SU-DHL-6 (cell line): Measurements from ENCODE around the gene CDK11A.
"Not testable (repeated sequence)": the region's sequence is repeated elsewhere in the genome, so short reads cannot be mapped to it uniquely, and the experiment has no call there.

Experiments used
- H2AFZ ChIP-seq: fragments of 200-600 bp; sonication (generic); 2 replicates; pipeline ENCODE4 v1.6.1; 2014; ENCODE audit warnings: low read depth, mild to moderate bottlenecking, moderate library complexity, mixed read lengths, antibody characterized with exemption, low read length; ENCODE audit not compliant: severe bottlenecking
- H3F3A ChIP-seq: fragments of 200-600 bp; shearing (Covaris generic); 2 replicates; pipeline ENCODE4 v1.6.0; 2016; ENCODE audit warnings: antibody characterized with exemption, mild to moderate bottlenecking; ENCODE audit not compliant: insufficient read depth
- H3K27ac ChIP-seq: fragments of 200-600 bp; sonication (generic); 2 replicates; pipeline ENCODE4 v1.5.1; 2016; ENCODE audit warnings: low read depth, mild to moderate bottlenecking, low read length, moderate library complexity, mixed read lengths
- H3K27me3 ChIP-seq: fragments of 200-600 bp; sonication (generic), shearing (Covaris generic); 2 replicates; pipeline ENCODE4 v1.6.0; 2014; ENCODE audit warnings: mild to moderate bottlenecking, low read length
- H3K36me3 ChIP-seq: fragments of 200-600 bp; sonication (generic); 2 replicates; pipeline ENCODE4 v1.6.1; 2014; ENCODE audit warnings: mild to moderate bottlenecking, low read length, mixed read lengths
- H3K4me2 ChIP-seq: fragments of 300-600, 200-600 bp; shearing (Covaris generic), sonication (generic); 2 replicates; pipeline ENCODE4 v1.6.0; 2014; ENCODE audit warnings: low read length, low read depth, mild to moderate bottlenecking; ENCODE audit not compliant: poor library complexity, severe bottlenecking
- H3K4me3 ChIP-seq: fragments of 200-600 bp; sonication (generic); 2 replicates; pipeline ENCODE4 v1.5.1; 2014; ENCODE audit warnings: antibody characterized with exemption, low read length, mild to moderate bottlenecking, mixed read lengths; ENCODE audit not compliant: insufficient read depth, poor library complexity, severe bottlenecking
- H3K79me2 ChIP-seq: fragments of 200-600 bp; sonication (generic); 2 replicates; pipeline ENCODE4 v1.6.1; 2014; ENCODE audit warnings: mild to moderate bottlenecking, low read length, moderate library complexity; ENCODE audit not compliant: insufficient read depth
- H3K9ac ChIP-seq: fragments of 200-600 bp; sonication (generic); 2 replicates; pipeline ENCODE4 v1.7.0; 2014; ENCODE audit warnings: mild to moderate bottlenecking, low read length
- H3K9me2 ChIP-seq: fragments of 200-600 bp; sonication (generic); replicated peaks from 2 replicates; pipeline ENCODE4 v1.6.1; 2014; ENCODE audit warnings: low read length; ENCODE audit not compliant: insufficient read depth
- H3K9me3 ChIP-seq: fragments of 200-600 bp; sonication (generic); 2 replicates; pipeline ENCODE4 v1.6.1; 2014; ENCODE audit warnings: low read length, mixed read lengths; ENCODE audit not compliant: insufficient read depth
- H4K20me1 ChIP-seq: fragments of 200-600 bp; sonication (generic); 2 replicates; pipeline ENCODE4 v1.6.1; 2014; ENCODE audit warnings: low read depth, mild to moderate bottlenecking, antibody characterized with exemption, low read length, moderate library complexity, mixed read lengths
- EZH2phosphoT487 ChIP-seq: fragments of 200-600 bp; sonication (generic), shearing (Covaris generic); conservative IDR thresholded peaks from 2 replicates; pipeline ENCODE4 v1.6.1; 2018; ENCODE audit warnings: mild to moderate bottlenecking, antibody characterized with exemption, low read length, moderate library complexity, mixed read lengths

Gene CDK11A

DNA sequence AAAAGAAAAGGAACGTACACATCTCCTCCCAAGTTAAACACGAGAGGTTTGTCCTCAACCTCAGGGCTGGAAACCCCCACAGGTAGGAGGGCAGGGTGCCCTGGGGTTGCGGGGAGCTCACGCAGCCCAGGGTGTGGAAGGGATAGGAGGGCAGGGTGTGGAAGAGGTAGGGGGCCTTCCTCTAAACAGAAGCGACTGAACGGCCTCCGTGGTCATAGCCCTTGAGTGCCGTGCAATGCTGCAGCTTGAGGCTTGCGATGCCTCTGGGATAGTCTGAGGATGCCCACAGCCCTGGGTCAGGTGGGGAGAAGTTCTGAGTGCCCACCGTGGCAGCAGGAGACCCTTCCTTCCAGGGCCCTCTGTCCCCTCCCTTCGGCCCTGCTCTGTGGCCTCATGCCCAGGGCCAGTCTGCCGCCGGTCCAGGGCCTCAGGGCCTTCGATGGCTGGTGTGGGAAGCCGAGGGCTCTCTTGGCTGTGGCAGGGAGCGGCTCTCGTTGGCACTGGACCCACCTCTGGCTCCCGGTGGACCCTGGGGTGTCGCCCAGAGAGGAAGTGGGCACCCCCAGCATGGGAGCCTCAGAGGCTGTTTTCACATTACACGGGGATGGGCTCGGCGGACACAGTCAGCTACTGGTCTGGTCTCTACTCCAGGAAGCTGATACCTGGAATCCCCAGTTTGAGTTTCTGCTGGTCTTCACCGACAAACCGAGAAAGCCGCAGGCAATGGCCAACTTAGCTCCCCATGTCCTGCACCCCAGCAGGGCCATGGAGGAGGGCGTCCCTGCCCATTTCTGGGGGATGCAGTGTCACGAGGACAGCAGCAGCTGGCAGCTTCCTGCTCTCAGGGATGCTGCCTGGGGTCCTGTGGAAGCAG is 59.0 kb downstream of the CDK11A start:
- H4K20me1 ChIP-seq = no peaks in the 10 kb centered on the region
- H2AFZ ChIP-seq = no peak overlapping the region
- H3K9ac ChIP-seq = no peak overlapping the region
- no peaks in the 10 kb centered on the region for H3F3A ChIP-seq
- H3K27me3 ChIP-seq = no peaks in the 10 kb centered on the region
- no peaks in the 10 kb centered on the region for H3K79me2 ChIP-seq
- no peak overlapping the region for H3K4me2 ChIP-seq
- no peaks in the 10 kb centered on the region for H3K9me3 ChIP-seq
- H3K4me3 ChIP-seq = no peak overlapping the region
- H3K9me2 ChIP-seq = no peaks in the 10 kb centered on the region
- no peaks in the 10 kb centered on the region for H3K36me3 ChIP-seq
- H3K27ac ChIP-seq = no peak overlapping the region
- no peak for TF ChIP-seq EZH2phosphoT487

DNA sequence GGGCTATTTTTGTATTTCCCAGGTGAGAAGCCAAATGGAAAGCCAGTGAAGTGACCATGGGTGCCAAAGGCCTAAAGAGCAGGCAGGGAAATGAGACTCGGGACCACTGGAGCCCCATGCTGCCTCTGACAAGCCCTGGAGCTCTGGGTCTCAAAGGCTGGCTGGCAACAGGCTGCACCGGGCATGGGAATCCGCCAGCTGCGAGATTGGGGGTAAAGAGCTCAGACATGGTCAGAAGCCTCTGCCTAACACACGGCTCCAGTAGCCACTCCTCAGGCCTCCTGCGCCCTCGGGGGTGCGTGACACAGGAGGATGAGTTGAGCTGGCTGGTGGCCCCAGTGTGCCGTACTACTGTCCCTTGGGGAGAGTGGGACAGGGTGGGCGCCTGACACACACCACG is 59.8 kb downstream of the CDK11A start:
- not testable (repeated sequence) for H3K4me3 ChIP-seq, H3K9ac ChIP-seq

DNA sequence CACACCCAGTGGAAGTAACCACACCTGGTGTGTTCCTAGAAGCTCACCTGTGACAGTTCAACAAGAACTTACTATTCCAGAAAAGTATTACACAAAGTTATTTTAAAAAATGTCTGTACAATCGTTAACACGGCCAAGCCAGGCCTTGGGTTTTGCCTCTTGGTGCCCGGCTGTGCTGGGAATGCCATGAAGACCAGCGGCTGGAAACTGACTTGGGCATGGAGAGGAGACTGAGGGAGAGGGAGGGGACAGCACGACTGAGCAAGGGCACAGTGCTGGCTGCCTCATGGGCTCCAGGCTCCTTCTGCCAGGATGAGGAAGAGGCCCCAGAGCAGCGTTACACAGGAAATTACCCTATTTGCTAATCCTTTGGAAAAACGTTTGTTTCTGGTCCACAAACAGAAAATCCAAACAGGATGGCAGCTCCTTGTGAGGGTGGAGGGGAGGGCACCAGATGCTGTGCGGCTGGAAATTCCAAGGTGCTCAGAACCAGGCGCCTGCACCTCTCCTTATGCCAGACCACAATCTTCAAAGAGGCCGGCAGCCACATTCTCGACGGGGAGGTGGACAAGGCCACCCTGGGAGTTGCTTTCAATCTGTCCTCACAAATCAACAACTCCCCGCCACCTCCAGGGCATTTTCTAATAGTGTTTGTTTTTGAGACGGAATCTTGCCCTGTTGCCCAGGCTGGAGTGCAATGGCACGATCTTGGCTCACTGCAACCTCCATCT is 61.2 kb downstream of the CDK11A start:
- not testable (repeated sequence) for H3K27me3 ChIP-seq, H3K79me2 ChIP-seq, H4K20me1 ChIP-seq, H3K9me3 ChIP-seq, H3K4me3 ChIP-seq, H3K27ac ChIP-seq, H2AFZ ChIP-seq, H3K9ac ChIP-seq, H3K36me3 ChIP-seq, H3K4me2 ChIP-seq, H3F3A ChIP-seq, H3K9me2 ChIP-seq

More for the DNA sequence above, 59.8 kb downstream of the CDK11A start:
- H3K79me2 ChIP-seq, H3K36me3 ChIP-seq, H4K20me1 ChIP-seq, H3K4me2 ChIP-seq, H3F3A ChIP-seq, H3K9me2 ChIP-seq, H3K9me3 ChIP-seq, H3K27me3 ChIP-seq, H3K27ac ChIP-seq, H2AFZ ChIP-seq: not testable (repeated sequence)

DNA sequence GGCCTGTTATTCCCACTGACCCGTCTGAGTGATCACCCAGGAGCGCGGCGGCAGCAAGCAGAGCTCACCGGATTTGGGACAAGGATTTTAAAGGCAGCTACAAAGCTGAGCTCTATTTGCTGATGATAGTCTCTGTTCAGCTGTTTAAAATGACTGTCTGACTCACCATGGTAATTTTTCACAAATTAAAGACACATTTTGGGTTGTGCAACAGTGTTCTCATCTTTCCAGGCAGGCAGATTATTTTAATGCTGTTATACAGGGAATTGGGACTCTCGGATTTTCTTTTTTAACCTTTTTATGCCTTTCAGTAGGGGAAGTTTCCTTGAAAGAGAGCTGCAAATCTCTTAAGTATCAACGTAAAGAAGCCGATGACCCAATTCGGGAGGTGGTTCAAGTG is 61.8 kb downstream of the CDK11A start:
- H3K4me3 ChIP-seq = not testable (repeated sequence)

DNA sequence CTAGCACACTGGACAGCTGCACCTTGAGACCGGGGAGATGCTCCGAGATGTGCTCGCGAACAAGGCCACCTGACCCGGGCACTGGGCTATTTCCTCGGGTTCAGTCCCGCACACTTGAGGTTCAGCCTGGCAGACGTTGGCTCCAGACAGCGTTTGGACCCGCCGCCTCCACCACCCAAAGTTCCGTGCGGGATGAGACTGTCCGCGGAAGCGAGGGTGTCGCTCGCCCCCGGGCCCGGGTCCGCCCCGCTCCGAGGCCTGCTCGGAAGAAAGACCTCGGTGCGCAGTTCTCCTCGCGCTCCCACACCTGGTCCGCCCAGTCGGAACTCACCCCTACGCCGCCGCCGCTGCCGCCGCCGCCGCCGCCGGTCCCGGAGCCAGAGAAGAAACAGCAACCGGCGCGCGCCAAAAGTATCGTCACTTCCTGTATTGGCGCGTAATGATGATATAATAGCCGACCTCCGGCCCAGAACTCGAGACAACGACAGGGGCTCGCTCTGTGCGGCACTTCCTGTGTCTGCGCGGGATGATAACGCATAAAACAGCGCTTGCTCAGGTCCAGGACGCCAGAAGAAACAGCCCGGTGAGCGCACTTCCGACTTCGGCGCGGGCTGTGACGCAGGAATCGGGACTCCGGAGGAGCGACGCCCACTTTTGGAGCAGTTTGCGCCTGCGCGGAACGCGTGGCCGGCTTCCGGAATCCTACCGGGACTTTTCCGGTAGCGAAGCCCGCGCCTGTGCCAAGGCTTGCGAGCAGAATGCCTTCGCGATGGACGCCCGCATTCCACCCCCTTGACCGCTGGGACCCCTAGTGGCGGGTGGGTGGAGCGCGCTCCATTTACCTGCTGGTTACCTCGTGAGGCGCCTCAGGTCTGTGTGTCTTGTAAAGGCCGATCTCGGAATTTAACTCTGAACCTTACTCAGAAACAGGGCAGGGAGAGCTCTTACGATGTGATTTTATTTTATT is 65.3 kb downstream of the CDK11A start, which contains the start of gene CDK11B:
CDK11B (minus strand) TSS at position 422 of the 967 bp plus-strand sequence. CDS start 1,519 bp downstream, outside the sequence.
- not testable (repeated sequence) for H3K36me3 ChIP-seq, H4K20me1 ChIP-seq, H3F3A ChIP-seq, H3K9me3 ChIP-seq, H3K9me2 ChIP-seq, H3K27me3 ChIP-seq
- Histone ChIP-seq H3K79me2 (0 out of 2 replicates have a peak, but pooled peaks cover 11% of the 10 kb centered on the region), H3K9ac (peak within 1 kb of the TSS; percentile 80), H3K4me2 (peak within 1 kb of the TSS; percentile 39), H2AFZ (peak within 1 kb of the TSS; percentile 76), H3K27ac (peak within 1 kb of the TSS; percentile 89), H3K4me3 (peak within 1 kb of the TSS; percentile 73)

More for the DNA sequence above, 61.8 kb downstream of the CDK11A start:
- not testable (repeated sequence) for H3K27ac ChIP-seq, H4K20me1 ChIP-seq, H3F3A ChIP-seq, H2AFZ ChIP-seq, H3K4me2 ChIP-seq, H3K9me2 ChIP-seq, H3K9ac ChIP-seq, H3K36me3 ChIP-seq, H3K79me2 ChIP-seq, H3K9me3 ChIP-seq, H3K27me3 ChIP-seq
